B cell (primary cell): ENCODE measurements around the gene ITPR3. TPM values are rescaled to one million over a fixed set of nuclear protein-coding genes. Genes with fewer than 3 reads are reported as not detected.

ENCODE experiments used
- ATAC-seq: fragments of 200-7000 bp; cut with Tn5 transposase; one replicate; pipeline ENCODE4 v1.10.0; 2021; ENCODE audit warnings: low read depth, mild to moderate bottlenecking, moderate number of reproducible peaks, moderate library complexity
- CTCF ChIA-PET: fragments of 350-600 bp; sonication (Branson Sonifier 250); formaldehyde crosslinking; loops from one replicate; lab custom pipeline; 2021; ENCODE audit warnings: antibody characterized with exemption, inconsistent platforms; lab: Charles Lee
- POLR2A ChIA-PET: fragments of 350-600 bp; sonication (Branson Sonifier 250); formaldehyde crosslinking; loops from one replicate; lab custom pipeline; 2021; ENCODE audit warnings: antibody characterized with exemption; lab: Charles Lee
- DNase-seq: peaks from one replicate; pipeline ENCODE4 v3.0.0; 2013
- H2AFZ ChIP-seq: 2 replicates; pipeline ENCODE4 v1.6.1; 2012; ENCODE audit warnings: mild to moderate bottlenecking, low read depth, low read length; ENCODE audit not compliant: insufficient read depth, poor library complexity, severe bottlenecking
- H3K27ac ChIP-seq, 2 donors: 1 replicate in 1 of 2; 2 replicates in 1 of 2; pipeline ENCODE4 v1.5.1; 2012 to 2013; ENCODE audit warnings: low read length in 2 of 2, mild to moderate bottlenecking in 2 of 2, moderate library complexity in 1 of 2
- H3K27me3 ChIP-seq, 4 experiments: fragments of 200-600 bp in 1 of 4; sonication (generic) in 1 of 4; replicated peaks in 1 of 4; 1 replicate in 2 of 4; 2 replicates in 2 of 4; pipeline versions ENCODE4 v1.6.1 to v1.7.0; 2013 to 2016; ENCODE audit warnings: low read length in 3 of 4, mild to moderate bottlenecking in 2 of 4, mixed read lengths in 1 of 4, moderate library complexity in 1 of 4; ENCODE audit not compliant: insufficient read depth in 4 of 4, control insufficient read depth in 3 of 4; ENCODE audit errors: control extremely low read depth in 1 of 4
- H3K36me3 ChIP-seq, 2 experiments: replicated peaks in 1 of 2; 1 replicate in 1 of 2; 2 replicates in 1 of 2; pipeline versions ENCODE4 v1.6.1 to v1.7.1; 2013; ENCODE audit warnings: low read length in 1 of 2; ENCODE audit not compliant: insufficient read depth in 2 of 2, control insufficient read depth in 1 of 2; ENCODE audit errors: control extremely low read depth in 1 of 2, extremely low read depth in 1 of 2
- H3K4me1 ChIP-seq, 2 donors: fragments of 200-600 bp in 1 of 2; sonication (generic) in 1 of 2; 1 replicate in 1 of 2; 2 replicates in 1 of 2; pipeline versions ENCODE4 v1.5.1 to v1.6.1; 2013 to 2017; ENCODE audit warnings: low read length in 2 of 2; ENCODE audit not compliant: control insufficient read depth in 2 of 2, insufficient read depth in 2 of 2
- H3K4me2 ChIP-seq: replicated peaks from 2 replicates; pipeline ENCODE3; 2012; ENCODE audit warnings: mild to moderate bottlenecking, low read depth, low read length; ENCODE audit not compliant: poor library complexity, severe bottlenecking
- H3K4me3 ChIP-seq, 5 experiments: fragments of 200-600 bp in 1 of 5; sonication (generic) in 1 of 5; 1 replicate in 3 of 5; 2 replicates in 2 of 5; pipeline versions ENCODE4 v1.5.1 to v1.7.0; 2011 to 2016; ENCODE audit warnings: low read length in 4 of 5, mild to moderate bottlenecking in 4 of 5, low read depth in 2 of 5, control low read depth in 1 of 5, moderate library complexity in 1 of 5; ENCODE audit not compliant: insufficient read depth in 1 of 5; ENCODE audit errors: control extremely low read depth in 1 of 5, extremely low read depth in 1 of 5
- H3K79me2 ChIP-seq: fragments of 200-600 bp; sonication (generic); one replicate; pipeline ENCODE4 v1.6.0; 2016; ENCODE audit warnings: low read length; ENCODE audit not compliant: control insufficient read depth, insufficient read depth
- H3K9ac ChIP-seq: fragments of 200-600 bp; sonication (generic); 2 replicates; pipeline ENCODE4 v1.6.1; 2017; ENCODE audit warnings: mild to moderate bottlenecking, low read length, moderate library complexity
- H3K9me3 ChIP-seq, 3 donors: one replicate each; pipeline versions ENCODE4 v1.6.1 to v1.7.1; 2013; ENCODE audit warnings: low read length in 2 of 3; ENCODE audit not compliant: control insufficient read depth in 2 of 3, insufficient read depth in 1 of 3; ENCODE audit errors: control extremely low read depth in 1 of 3
- H4K20me1 ChIP-seq: 2 replicates; pipeline ENCODE4 v1.6.0; 2012; ENCODE audit warnings: mild to moderate bottlenecking, low read length; ENCODE audit not compliant: insufficient read depth, control insufficient read depth, poor library complexity, severe bottlenecking
- H3K27ac Mint-ChIP-seq: one replicate; pipeline ENCODE4 v1.8.0; 2021; ENCODE audit warnings: mixed read lengths
- H3K27me3 Mint-ChIP-seq: one replicate; pipeline ENCODE4 v1.8.0; 2021; ENCODE audit warnings: mixed read lengths
- H3K4me1 Mint-ChIP-seq: one replicate; pipeline ENCODE4 v1.8.0; 2021; ENCODE audit warnings: mixed read lengths
- H3K4me3 Mint-ChIP-seq: one replicate; pipeline ENCODE4 v1.8.0; 2021; ENCODE audit warnings: mixed read lengths
- H3K9me3 Mint-ChIP-seq: one replicate; pipeline ENCODE4 v1.8.0; 2022; ENCODE audit warnings: mixed read lengths; ENCODE audit not compliant: insufficient read depth
- EZH2 ChIP-seq: IDR thresholded peaks from 2 replicates; pipeline ENCODE4 v1.6.1; 2012; ENCODE audit warnings: borderline replicate concordance, low read depth, mild to moderate bottlenecking, moderate library complexity, low read length; ENCODE audit not compliant: insufficient read depth, poor library complexity, severe bottlenecking
- WGBS: methylation state at CpG from one replicate; pipeline ENCODE4 v1.1.5; 2013; ENCODE audit warnings: missing lambda C conversion rate; ENCODE audit not compliant: insufficient coverage; 5-methylcytosine and 5-hydroxymethylcytosine counted together
- intact Hi-C: fragments of 100-400 bp; cut with micrococcal nuclease; formaldehyde crosslinking; loops from one replicate; pipeline ENCODE4 v1.10.0; 2022
- polyA plus RNA-seq: library from polyadenylated mRNA; depleted of rRNA; stranded (reverse); fragments of >200 nt; gene quantifications from 2 replicates; pipeline ENCODE4 v1.2.3, GENCODE V29; 2012
- total RNA-seq, 2 donors: library from RNA; stranded (reverse); fragments of 120-200 nt in 1 of 2; gene quantifications; 1 replicate in 1 of 2; 2 replicates in 1 of 2; pipeline versions ENCODE4 v1.2.3 to v1.2.4, GENCODE V29; 2013 to 2022
- TF ChIP-seq, protein P1 (sequence below): fragments of 200-600 bp; IDR thresholded peaks from one replicate; pipeline ENCODE4 v1.8.0; 2022; ENCODE audit warnings: antibody characterized with exemption, mild to moderate bottlenecking

ITPR3 gene
- total and polyA plus RNA-seq, 2 donors (not counting 1 experiment from before 2014, with no cell fraction given): 61.9 to 67.6 TPM

DNA sequence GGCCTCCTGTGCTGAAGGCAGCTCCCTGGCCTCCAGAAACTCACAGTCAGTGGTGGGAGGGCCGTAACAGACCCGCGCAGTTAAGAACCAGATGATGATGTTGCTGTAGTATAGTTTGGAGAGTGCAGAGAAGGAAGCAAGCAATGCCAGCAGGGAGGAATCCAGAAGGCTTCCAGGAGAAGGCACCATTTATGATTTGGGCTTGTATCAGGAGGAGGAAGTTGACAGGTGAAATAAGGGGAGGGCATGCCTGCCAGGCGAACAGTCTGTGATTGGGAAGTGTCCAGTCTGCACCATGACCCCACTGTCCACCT is 27.8 kb upstream of the ITPR3 start:
- H3K27ac ChIP-seq: peak overlapping the region; percentile 94 to 100
- ChIA-PET POLR2A (interaction anchor here (0.6 to 2.2 kb wide), 5 partner anchors 11 to 275 kb away, joined by 4 to 18 read pairs (median 7); partner anchors contain the start of gene ITPR3), CTCF (interaction anchor here (1.0 to 15.7 kb wide), 8 partner anchors 14 to 151 kb away, joined by 3 to 330 read pairs (median 8); partner anchors contain the start of gene ITPR3)
- no peaks in the 10 kb centered on the region for H3K27me3 ChIP-seq
- peak overlapping the region; percentile 100 for H3K27ac Mint-ChIP-seq
- no peaks in the 10 kb centered on the region for H4K20me1 ChIP-seq
- H3K27me3 Mint-ChIP-seq: no peaks in the 10 kb centered on the region
- peak overlapping the region; percentile 90 for H3K4me2 ChIP-seq
- intact Hi-C loops: loop anchor here (1.0 kb wide), 2 partner anchors 23 to 28 kb away; partner anchors contain the start of gene ITPR3
- peak overlapping the region in 4 of 5 experiments; percentile 38 to 67 (median 42) for H3K4me3 ChIP-seq
- 16% methylated on average over 4 of the region's 4 CpGs for WGBS
- H3K4me1 ChIP-seq: peaks cover 50 to 62% of the 10 kb centered on the region in 2 donors
- H3K4me1 Mint-ChIP-seq: peaks cover 70% of the 10 kb centered on the region
- no peak for DNase-seq
- peak overlapping the region; percentile 81 for H3K4me3 Mint-ChIP-seq
- peaks cover 0 to 11% (median 5%) of the 10 kb centered on the region in 3 donors for H3K9me3 ChIP-seq
- H3K79me2 ChIP-seq: no peaks in the 10 kb centered on the region
- peak overlapping the region; percentile 63 for H3K9ac ChIP-seq
- peak overlapping the region; percentile 35 for H2AFZ ChIP-seq
- H3K9me3 Mint-ChIP-seq: no peaks in the 10 kb centered on the region
- no peaks in the 10 kb centered on the region for H3K36me3 ChIP-seq
- no peak for TF ChIP-seq EZH2
- TF ChIP-seq, protein P1, sequence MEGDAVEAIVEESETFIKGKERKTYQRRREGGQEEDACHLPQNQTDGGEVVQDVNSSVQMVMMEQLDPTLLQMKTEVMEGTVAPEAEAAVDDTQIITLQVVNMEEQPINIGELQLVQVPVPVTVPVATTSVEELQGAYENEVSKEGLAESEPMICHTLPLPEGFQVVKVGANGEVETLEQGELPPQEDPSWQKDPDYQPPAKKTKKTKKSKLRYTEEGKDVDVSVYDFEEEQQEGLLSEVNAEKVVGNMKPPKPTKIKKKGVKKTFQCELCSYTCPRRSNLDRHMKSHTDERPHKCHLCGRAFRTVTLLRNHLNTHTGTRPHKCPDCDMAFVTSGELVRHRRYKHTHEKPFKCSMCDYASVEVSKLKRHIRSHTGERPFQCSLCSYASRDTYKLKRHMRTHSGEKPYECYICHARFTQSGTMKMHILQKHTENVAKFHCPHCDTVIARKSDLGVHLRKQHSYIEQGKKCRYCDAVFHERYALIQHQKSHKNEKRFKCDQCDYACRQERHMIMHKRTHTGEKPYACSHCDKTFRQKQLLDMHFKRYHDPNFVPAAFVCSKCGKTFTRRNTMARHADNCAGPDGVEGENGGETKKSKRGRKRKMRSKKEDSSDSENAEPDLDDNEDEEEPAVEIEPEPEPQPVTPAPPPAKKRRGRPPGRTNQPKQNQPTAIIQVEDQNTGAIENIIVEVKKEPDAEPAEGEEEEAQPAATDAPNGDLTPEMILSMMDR: no peak
- ATAC-seq: no peak

DNA sequence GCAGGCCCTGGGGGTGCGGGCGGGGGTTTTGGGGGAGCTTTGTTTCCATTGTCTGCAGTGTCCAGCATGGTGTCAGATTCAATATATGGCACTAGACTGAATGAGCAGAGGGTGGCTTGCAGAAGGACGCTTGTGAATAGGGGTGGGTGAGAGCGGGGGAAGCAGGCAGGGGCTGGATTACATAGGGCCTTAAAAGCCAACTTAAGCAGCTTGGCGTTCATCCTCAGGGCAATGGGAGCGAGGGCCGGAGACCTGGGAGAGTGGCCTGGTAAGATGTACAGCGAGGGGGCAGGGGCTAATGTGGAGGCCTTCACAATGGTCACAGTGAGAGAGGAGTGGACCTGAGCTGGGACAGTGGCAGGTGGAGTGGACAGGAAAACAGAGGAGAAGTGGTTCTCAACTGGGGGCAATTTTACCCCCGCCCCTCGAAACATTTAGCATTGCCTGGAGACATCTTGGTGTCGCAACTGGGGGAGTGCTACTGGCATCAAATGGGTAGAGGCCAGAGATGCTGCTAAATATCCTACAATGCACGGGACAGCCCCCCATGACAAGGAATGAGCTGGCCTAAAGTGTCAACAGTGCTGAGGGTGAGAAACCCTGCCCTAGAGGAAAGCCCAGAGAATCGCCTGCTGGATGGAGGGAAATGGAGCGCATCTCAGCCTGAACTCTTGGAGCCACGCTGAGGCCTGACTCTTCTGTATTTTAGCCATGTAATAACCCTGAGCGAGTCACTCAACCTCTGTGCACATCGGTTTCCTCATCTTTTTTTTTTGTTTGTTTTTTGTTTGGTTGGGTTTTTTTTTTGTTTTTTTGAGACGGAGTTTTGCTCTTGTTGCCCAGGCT is 25.9 kb upstream of the ITPR3 start:
- DNase-seq (no peak), ATAC-seq (no peak)
- no peaks in the 10 kb centered on the region for H4K20me1 ChIP-seq
- no peak overlapping the region for H3K27ac ChIP-seq
- H3K4me2 ChIP-seq: no peak overlapping the region
- no peak overlapping the region for H2AFZ ChIP-seq
- POLR2A ChIA-PET: no interaction called here
- H3K27me3 ChIP-seq: no peaks in the 10 kb centered on the region
- Mint-ChIP-seq H3K4me1 (peaks cover 60% of the 10 kb centered on the region), H3K27me3 (no peaks in the 10 kb centered on the region), H3K27ac (peak overlapping the region; percentile 75), H3K9me3 (no peaks in the 10 kb centered on the region), H3K4me3 (peak overlapping the region; percentile 15)
- intact Hi-C loops: no loop called here
- H3K36me3 ChIP-seq: no peaks in the 10 kb centered on the region
- H3K4me3 ChIP-seq: no peak overlapping the region
- CTCF ChIA-PET: interaction anchor here (0.8 to 5.7 kb wide), 3 partner anchors 9 to 105 kb away, joined by 3 to 39 read pairs (median 4); no protein-coding TSS in a partner anchor
- H3K79me2 ChIP-seq: no peaks in the 10 kb centered on the region
- peaks cover 0 to 11% (median 5%) of the 10 kb centered on the region in 3 donors for H3K9me3 ChIP-seq
- no peak for TF ChIP-seq EZH2
- TF ChIP-seq, protein P1: no peak
- 97% methylated on average over 13 of the region's 18 CpGs for WGBS
- H3K9ac ChIP-seq: no peak overlapping the region
- H3K4me1 ChIP-seq: peaks cover 43 to 53% of the 10 kb centered on the region in 2 donors
